AG10803 (cell line): Measurements from ENCODE around the gene BHMT2.

Source experiments
- DNase-seq: peaks from one replicate; pipeline ENCODE4 v3.0.0; 2010; ENCODE audit warnings: low read depth
- H3K4me3 ChIP-seq: 2 replicates; pipeline ENCODE4 v1.5.1; 2011; ENCODE audit warnings: mild to moderate bottlenecking, low read length, control low read depth
- TF ChIP-seq, protein P1 (sequence below): conservative IDR thresholded peaks from 2 replicates; pipeline ENCODE4 v1.5.1; 2011; ENCODE audit warnings: mild to moderate bottlenecking, low read length, control low read depth, inconsistent platforms

BHMT2 gene

GRCh38 chr5:79062436-79062835 lies 7.1 kb upstream of the BHMT2 start:
- TF ChIP-seq, protein P1, sequence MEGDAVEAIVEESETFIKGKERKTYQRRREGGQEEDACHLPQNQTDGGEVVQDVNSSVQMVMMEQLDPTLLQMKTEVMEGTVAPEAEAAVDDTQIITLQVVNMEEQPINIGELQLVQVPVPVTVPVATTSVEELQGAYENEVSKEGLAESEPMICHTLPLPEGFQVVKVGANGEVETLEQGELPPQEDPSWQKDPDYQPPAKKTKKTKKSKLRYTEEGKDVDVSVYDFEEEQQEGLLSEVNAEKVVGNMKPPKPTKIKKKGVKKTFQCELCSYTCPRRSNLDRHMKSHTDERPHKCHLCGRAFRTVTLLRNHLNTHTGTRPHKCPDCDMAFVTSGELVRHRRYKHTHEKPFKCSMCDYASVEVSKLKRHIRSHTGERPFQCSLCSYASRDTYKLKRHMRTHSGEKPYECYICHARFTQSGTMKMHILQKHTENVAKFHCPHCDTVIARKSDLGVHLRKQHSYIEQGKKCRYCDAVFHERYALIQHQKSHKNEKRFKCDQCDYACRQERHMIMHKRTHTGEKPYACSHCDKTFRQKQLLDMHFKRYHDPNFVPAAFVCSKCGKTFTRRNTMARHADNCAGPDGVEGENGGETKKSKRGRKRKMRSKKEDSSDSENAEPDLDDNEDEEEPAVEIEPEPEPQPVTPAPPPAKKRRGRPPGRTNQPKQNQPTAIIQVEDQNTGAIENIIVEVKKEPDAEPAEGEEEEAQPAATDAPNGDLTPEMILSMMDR = no peak
- no peak overlapping the region for H3K4me3 ChIP-seq
- DNase-seq = no peak

- peak overlapping the region; percentile 53 for H3K4me3 ChIP-seq
- DNase-seq = peak; percentile 48
- TF ChIP-seq, protein P1 = no peak
Measured at GRCh38 chr5:79070350-79070667, 742 bp downstream of the BHMT2 start.

DNA sequence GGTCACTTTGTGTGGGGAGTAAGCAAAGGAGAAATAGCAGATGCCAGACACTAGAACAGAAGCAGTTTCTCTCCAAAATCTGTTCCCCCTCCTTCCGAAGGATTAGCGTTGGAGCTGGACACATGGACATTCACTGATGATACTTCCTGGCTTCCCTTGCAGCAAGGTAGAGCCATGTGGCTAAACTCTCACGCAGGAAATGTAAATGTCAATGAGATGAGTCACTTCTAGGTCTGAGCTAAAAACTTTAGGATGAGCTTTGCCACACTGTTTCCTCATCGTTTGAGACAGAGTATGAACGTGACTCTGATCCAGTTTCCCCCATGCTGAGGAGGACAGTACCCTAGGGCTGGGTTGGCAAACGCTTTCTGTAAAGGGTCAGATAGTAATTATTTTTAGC lies 5.1 kb downstream of the BHMT2 start:
- no peak overlapping the region for H3K4me3 ChIP-seq
- TF ChIP-seq, protein P1 = no peak
- peak; percentile 55 for DNase-seq

GRCh38 chr5:79075646-79076426 lies 6.3 kb downstream of the BHMT2 start:
- TF ChIP-seq, protein P1 = no peak
- H3K4me3 ChIP-seq = no peak overlapping the region
- peak; percentile 16 for DNase-seq

DNA sequence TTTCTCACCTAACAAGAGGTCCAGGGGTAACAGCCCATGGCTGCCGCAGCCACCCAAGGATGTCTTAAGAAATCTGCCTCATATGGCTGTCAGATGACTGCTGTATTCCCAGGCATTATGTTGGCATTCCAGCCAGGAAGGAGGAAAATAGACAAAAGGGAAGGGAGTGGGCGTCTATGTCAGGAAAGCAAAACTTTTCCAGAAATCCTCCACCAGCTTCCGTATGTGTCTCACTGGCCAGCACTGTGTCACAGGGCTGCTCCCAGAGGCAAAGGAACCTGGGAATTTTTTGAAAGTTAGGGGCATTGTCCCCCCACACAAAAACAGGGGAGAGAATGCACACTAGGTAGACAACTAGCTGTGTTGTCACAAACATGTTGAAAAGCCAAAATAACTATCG lies 7.3 kb downstream of the BHMT2 start:
- no peak overlapping the region for H3K4me3 ChIP-seq
- peak; percentile 3 for DNase-seq
- TF ChIP-seq, protein P1 = no peak

GRCh38 chr5:79077680-79078365 lies 8.3 kb downstream of the BHMT2 start:
- peak; percentile 3 for DNase-seq

More at GRCh38 chr5:79077680-79078365, 8.3 kb downstream of the BHMT2 start:
- TF ChIP-seq, protein P1 = no peak
- H3K4me3 ChIP-seq = no peak overlapping the region
